NOMO-1 treated with DMSO at 0.1 percent for 48 hours (cell line): Measurements from ENCODE around the gene ASPSCR1.
"Not testable (repeated sequence)": the region's sequence is repeated elsewhere in the genome, so short reads cannot be mapped to it uniquely, and the experiment has no call there.

Source experiments
- DNase-seq: peaks from one replicate; lab custom pipeline; 2025; ENCODE audit not compliant: unreplicated experiment; lab: John Stamatoyannopoulos, UW

The ASPSCR1 gene

GRCh38 chr17:81981511-81981910 lies 4.1 kb downstream of the ASPSCR1 start:
- not testable (repeated sequence) for DNase-seq

- DNase-seq = no peak
These were observed 5.7 kb downstream of the ASPSCR1 start for GRCh38 chr17:81983011-81983638.

- no peak for DNase-seq
These were observed 6.4 kb downstream of the ASPSCR1 start for GRCh38 chr17:81983639-81984373.

- DNase-seq = no peak
These were observed 7.5 kb downstream of the ASPSCR1 start for GRCh38 chr17:81984773-81985410.

DNA sequence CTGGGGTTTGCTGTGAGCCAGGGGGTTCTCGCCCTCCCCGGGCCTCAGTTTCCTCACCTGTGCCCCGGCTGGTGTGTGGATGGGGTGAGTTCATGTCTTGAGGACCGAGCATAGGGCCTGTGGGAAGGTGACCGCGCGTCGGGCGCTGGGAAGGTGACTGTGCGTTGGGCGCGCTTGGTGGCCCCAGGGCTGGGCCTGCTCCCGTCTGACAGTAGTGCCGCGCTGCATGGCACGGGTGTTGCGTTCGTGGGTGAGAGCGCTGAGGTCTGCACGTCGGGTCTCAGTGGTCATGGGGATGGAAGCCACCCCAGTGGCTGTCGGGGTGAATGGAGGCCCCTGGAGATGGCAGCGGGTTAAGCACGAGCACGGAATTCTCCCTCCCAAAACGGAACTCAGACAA lies 9.2 kb downstream of the ASPSCR1 start:
- no peak for DNase-seq

- DNase-seq = no peak
These were observed 9.8 kb downstream of the ASPSCR1 start for GRCh38 chr17:81987161-81987770.

- no peak for DNase-seq
These were observed 13.6 kb downstream of the ASPSCR1 start for GRCh38 chr17:81990836-81991683.

GRCh38 chr17:81991684-81992305 lies 14.4 kb downstream of the ASPSCR1 start:
- DNase-seq = no peak

- DNase-seq = no peak
These were observed 15.1 kb downstream of the ASPSCR1 start for GRCh38 chr17:81992306-81993102.

- DNase-seq = no peak
These were observed 16.5 kb downstream of the ASPSCR1 start for GRCh38 chr17:81993729-81994592.

DNA sequence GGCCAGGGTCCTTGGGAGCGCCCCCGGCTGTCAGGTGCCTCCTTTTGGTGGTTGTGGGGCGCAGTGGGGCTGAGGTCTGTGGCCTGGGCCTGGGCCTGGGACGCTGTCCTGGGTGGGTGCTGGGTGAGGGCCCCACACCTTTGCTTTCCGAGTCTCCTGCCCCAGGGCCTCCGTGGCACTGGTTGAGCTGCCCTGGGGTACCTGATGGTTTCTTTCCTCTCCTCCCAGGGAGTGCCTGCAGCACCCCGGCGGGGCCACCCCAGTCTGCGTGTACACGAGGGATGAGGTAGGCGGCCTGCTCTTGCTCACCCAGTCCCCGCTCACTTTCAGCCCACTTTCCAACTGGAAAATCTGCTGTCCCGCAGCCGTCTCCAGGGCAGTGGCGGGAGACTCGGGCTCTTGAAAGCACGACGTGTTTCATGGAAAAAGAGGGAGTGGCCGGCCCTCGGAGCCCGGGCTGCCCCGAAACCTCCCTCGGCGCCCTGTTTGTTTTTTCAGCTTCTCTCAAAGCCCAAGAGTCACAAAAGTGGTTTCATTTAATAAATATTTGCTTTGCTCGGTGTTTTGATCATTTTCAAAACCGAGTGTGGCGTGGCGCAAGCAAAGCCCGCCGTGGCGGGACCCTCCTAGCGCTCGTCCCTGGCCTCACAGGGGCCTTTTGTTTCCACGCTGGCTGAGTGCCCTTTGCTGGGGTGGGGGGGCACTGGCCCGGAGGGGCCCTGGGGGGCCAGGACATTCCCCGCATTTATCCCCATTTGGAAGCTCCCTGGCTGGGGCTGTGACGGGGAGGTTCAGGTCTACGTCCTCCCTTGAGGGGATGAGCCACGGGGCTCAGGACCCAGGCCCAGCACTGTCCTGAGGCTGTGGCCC lies 17.4 kb downstream of the ASPSCR1 start:
- no peak for DNase-seq

DNA sequence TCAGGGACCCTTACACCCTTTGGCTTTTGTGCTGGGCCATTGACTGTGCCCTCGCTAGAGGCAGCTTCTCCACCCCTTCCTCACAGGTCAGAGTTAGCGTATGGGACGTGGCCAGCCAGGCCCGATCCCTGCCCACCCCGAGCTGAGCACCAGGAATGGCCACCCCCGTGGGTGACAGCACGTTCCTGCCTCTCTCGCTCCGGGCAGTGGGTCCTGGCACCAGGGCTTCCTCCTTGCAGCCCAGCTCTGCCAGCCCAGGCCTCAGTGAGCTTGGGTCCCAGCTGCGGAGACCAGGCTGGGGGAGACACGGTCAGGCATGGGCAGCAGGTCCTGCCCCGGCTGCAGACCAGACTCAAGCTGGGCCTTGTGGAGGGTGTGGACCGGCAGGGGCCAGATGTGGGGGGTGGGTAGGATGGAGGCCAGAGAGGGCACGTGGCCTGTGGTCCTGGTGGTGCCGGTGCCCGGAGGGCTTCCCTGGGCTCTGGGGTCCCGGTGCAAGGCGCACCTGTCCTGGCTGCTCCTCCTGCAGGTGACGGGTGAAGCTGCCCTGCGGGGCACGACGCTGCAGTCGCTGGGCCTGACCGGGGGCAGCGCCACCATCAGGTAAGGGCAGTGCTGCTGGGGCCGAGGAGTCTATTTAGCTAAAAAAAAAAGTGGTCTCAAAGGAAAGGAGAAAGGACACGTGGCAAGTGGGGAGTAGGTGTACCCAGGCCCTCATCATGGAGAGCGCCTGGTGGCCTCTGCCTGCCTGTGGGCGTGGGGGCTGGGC lies 18.2 kb downstream of the ASPSCR1 start:
- DNase-seq = no peak

DNA sequence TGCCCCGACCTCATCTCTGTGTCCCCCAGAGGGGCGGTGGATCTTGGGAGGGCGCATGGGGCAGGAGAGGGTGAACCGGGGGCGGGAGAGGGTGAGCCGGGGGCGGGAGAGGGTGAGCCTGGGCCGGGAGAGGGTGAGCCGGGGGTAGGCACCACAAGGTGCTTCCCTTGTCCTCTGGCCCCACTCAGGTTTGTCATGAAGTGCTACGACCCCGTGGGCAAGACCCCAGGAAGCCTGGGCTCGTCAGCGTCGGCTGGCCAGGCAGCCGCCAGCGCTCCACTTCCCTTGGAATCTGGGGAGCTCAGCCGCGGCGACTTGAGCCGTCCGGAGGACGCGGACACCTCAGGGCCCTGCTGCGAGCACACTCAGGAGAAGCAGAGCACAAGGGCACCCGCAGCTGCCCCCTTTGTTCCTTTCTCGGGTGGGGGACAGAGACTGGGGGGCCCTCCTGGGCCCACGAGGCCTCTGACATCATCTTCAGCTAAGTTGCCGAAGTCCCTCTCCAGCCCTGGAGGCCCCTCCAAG lies 18.9 kb downstream of the ASPSCR1 start:
- DNase-seq = no peak

DNA sequence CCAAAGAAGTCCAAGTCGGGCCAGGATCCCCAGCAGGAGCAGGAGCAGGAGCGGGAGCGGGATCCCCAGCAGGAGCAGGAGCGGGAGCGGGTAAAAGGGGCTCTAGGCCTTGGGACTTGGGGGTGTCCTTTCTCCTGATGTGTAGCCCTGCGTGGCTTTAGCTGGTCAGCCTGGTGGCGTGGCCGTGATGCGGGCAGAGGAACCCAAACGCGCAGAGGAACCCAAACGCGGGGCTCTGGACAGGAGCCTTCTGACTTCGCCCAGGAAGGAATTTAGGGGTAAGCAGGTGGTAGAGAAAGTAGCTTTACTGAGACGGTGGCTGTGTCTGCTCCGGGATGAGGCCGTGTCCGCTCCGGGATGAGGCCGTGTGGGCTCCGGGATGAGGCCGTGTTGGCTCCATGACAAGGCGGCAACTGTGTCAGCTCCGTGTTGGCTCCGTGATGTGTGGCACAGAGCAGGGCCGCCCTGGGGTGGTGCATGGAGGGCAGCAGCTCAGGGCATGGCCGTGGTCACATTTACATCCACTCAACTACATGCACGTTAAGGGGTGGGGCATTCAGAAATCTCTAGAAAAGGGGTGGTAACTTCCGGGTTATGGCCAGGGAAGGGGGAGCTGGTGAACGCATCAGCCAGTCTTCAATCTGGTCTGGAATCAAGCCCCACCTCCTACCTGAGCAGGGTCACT lies 19.5 kb downstream of the ASPSCR1 start:
- DNase-seq = no peak

DNA sequence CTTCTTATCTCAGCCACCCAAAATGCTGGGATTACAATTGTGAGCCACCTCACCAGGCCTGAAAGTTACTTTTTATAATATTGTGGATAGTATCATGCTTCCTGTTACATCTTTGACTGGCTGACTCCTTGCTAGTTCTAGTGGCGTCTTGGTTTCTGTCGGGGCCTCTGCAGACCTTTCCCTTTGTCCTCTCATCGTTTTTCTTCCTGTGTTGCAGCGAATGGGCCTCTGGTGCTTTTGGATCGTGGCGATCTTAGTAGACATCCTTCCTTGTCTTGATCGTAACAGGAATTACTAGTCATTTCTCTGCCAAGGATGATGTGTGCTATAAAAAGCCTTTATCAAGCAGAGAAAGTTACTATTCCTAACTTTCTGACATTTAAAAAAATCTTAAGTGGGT lies 20.8 kb downstream of the ASPSCR1 start:
- DNase-seq = no peak
